ENCODE data around the gene PIAS2. TPM values are rescaled to one million over a fixed set of nuclear protein-coding genes. Genes with fewer than 3 reads are reported as not detected.

Gene PIAS2
- total RNA-seq, 1 donor from 2014 or later: 36.0 TPM

DNA sequence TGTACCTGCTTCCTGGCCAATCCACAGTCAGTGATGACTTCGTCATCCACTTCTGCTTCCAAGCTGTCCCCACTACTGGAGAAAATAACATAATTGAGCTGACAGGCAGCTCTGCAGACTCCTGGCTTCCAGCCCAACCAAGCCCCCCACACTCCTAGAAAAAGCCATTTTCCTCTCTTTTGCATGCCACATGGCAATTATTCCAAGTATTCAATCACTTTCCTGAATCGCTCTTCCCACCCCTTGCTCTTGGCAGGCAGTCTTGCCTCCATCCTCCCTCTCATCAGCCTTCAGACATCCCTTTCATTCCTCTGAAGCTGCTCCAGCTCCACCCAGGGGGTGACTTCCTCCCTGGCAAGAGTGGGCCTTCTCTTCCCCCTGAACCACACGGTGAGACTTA lies 146.2 kb downstream of the PIAS2 start:
- H3K9me3 Mint-ChIP-seq: no peaks in the 10 kb centered on the region
- ATAC-seq (ENCODE audit: low read depth) (no peak), DNase-seq (no peak)
- intact Hi-C loops (cut with micrococcal nuclease): no loop called here
- H3K4me3 Mint-ChIP-seq: no peak overlapping the region
- ChIA-PET POLR2A (no interaction called here), CTCF (no interaction called here)
- no peaks in the 10 kb centered on the region for H3K4me1 Mint-ChIP-seq
- TF ChIP-seq, protein P1, sequence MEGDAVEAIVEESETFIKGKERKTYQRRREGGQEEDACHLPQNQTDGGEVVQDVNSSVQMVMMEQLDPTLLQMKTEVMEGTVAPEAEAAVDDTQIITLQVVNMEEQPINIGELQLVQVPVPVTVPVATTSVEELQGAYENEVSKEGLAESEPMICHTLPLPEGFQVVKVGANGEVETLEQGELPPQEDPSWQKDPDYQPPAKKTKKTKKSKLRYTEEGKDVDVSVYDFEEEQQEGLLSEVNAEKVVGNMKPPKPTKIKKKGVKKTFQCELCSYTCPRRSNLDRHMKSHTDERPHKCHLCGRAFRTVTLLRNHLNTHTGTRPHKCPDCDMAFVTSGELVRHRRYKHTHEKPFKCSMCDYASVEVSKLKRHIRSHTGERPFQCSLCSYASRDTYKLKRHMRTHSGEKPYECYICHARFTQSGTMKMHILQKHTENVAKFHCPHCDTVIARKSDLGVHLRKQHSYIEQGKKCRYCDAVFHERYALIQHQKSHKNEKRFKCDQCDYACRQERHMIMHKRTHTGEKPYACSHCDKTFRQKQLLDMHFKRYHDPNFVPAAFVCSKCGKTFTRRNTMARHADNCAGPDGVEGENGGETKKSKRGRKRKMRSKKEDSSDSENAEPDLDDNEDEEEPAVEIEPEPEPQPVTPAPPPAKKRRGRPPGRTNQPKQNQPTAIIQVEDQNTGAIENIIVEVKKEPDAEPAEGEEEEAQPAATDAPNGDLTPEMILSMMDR (IDR thresholded peaks at IDR 0.05): no peak
- peaks cover 4% of the 10 kb centered on the region for H3K27me3 Mint-ChIP-seq
- no peak overlapping the region for H3K27ac Mint-ChIP-seq
- no peaks in the 10 kb centered on the region for H3K36me3 Mint-ChIP-seq (ENCODE audit: low read depth)

- no peak for ATAC-seq (ENCODE audit: low read depth)
- H3K4me1 Mint-ChIP-seq: no peaks in the 10 kb centered on the region
- intact Hi-C loops (cut with micrococcal nuclease): no loop called here
- no peak overlapping the region for H3K27ac Mint-ChIP-seq
- H3K4me3 Mint-ChIP-seq: no peak overlapping the region
- no peaks in the 10 kb centered on the region for H3K9me3 Mint-ChIP-seq
- ChIA-PET POLR2A (no interaction called here), CTCF (no interaction called here)
- H3K36me3 Mint-ChIP-seq (ENCODE audit: low read depth): no peaks in the 10 kb centered on the region
- TF ChIP-seq, protein P1 (IDR thresholded peaks at IDR 0.05): no peak
- peaks cover 4% of the 10 kb centered on the region for H3K27me3 Mint-ChIP-seq
- no peak for DNase-seq
Measured at GRCh38 chr18:46770708-46771107, 146.6 kb downstream of the PIAS2 start.

- ChIA-PET CTCF (no interaction called here), POLR2A (no interaction called here)
- H3K27ac Mint-ChIP-seq: no peak overlapping the region
- ATAC-seq (ENCODE audit: low read depth) (no peak), DNase-seq (no peak)
- H3K4me3 Mint-ChIP-seq: no peak overlapping the region
- peaks cover 4% of the 10 kb centered on the region for H3K27me3 Mint-ChIP-seq
- TF ChIP-seq, protein P1 (IDR thresholded peaks at IDR 0.05): no peak
- no peaks in the 10 kb centered on the region for H3K9me3 Mint-ChIP-seq
- H3K36me3 Mint-ChIP-seq (ENCODE audit: low read depth): no peaks in the 10 kb centered on the region
- no peaks in the 10 kb centered on the region for H3K4me1 Mint-ChIP-seq
- intact Hi-C loops (cut with micrococcal nuclease): no loop called here
Measured at GRCh38 chr18:46768166-46768921, 149.0 kb downstream of the PIAS2 start.

DNA sequence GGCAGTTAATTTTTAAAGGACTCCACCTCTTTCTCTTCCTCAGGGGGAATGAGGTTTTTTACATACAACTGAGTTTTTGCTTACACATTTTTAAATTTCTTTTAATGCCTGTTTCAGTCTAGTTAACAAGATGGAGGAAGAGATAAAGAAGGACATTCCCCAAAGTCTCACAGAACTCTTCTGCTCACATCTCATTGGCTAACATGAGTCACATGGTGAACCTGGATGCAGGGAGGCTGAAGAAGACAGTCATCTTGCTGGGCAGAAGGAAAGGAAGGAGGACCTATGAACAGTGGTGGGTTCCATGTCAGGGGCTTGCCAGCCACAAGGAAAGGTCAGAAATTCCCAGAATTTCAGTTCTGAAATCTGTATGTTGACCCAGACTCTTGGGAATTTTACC lies 150.1 kb downstream of the PIAS2 start:
- Mint-ChIP-seq H3K27me3 (peaks cover 8% of the 10 kb centered on the region), H3K4me3 (no peak overlapping the region), H3K27ac (no peak overlapping the region), H3K4me1 (no peaks in the 10 kb centered on the region), H3K9me3 (no peaks in the 10 kb centered on the region), H3K36me3 (ENCODE audit: low read depth) (no peaks in the 10 kb centered on the region)
- ATAC-seq (ENCODE audit: low read depth) (no peak), DNase-seq (no peak)
- ChIA-PET POLR2A (no interaction called here), CTCF (no interaction called here)
- intact Hi-C loops (cut with micrococcal nuclease): no loop called here
- TF ChIP-seq, protein P1 (IDR thresholded peaks at IDR 0.05): no peak

DNA sequence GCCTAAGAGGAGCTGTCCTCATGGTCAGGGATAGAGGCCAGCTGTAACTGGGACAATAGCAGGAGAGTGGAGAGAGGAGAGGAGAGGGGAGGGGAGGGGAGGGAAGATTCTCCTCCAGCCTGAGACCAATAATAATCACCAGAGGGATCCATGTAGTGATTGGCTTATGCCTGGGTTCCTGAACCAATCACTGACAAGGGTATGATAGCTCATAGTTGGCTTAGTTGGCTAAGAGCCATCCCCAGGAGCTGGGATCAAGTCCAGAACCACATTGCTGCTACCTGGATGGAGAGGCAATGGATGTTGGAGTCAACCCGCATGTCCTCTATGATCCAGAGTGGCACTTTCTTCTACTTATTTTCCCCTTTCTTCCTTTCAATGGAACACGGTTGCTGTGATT lies 152.7 kb downstream of the PIAS2 start:
- intact Hi-C loops (cut with micrococcal nuclease): no loop called here
- Mint-ChIP-seq H3K4me3 (no peak overlapping the region), H3K27ac (no peak overlapping the region), H3K27me3 (peaks cover 9% of the 10 kb centered on the region), H3K9me3 (no peaks in the 10 kb centered on the region), H3K36me3 (ENCODE audit: low read depth) (no peaks in the 10 kb centered on the region), H3K4me1 (no peaks in the 10 kb centered on the region)
- ChIA-PET POLR2A (no interaction called here), CTCF (no interaction called here)
- TF ChIP-seq, protein P1 (IDR thresholded peaks at IDR 0.05): no peak
- ATAC-seq (ENCODE audit: low read depth): no peak
- no peak for DNase-seq
